A673 (cell line): Measurements from ENCODE around the gene DCAF15. TPM values are rescaled to one million over a fixed set of nuclear protein-coding genes. Genes with fewer than 3 reads are reported as not detected.

Experiments used
- BruUV-seq: library from RNA; stranded (reverse); fragments of 400-500 nt; replicated peaks from 2 replicates; lab custom pipeline; 2021; lab: Mats Ljungman, UMichigan
- CTCF ChIA-PET: fragments of 300-600 bp; sonication (Branson Sonifier 250); formaldehyde crosslinking; loops from one replicate; lab custom pipeline; 2022; ENCODE audit warnings: antibody characterized with exemption; lab: Charles Lee
- POLR2A ChIA-PET: fragments of 300-600 bp; sonication (Branson Sonifier 250); formaldehyde crosslinking; loops from one replicate; lab custom pipeline; 2022; ENCODE audit warnings: antibody characterized with exemption; ENCODE audit not compliant: low non-redundant PET; lab: Charles Lee
- DNase-seq: peaks from one replicate; pipeline ENCODE4 v3.0.0-alpha.2; 2015; ENCODE audit warnings: low spot score
- H3K27ac ChIP-seq: fragments of 200-600 bp; sonication (generic); 2 replicates; pipeline ENCODE4 v1.5.1; 2016; ENCODE audit warnings: mixed run types, low read depth, mild to moderate bottlenecking, mixed read lengths, antibody characterized with exemption, low read length; ENCODE audit not compliant: poor library complexity, severe bottlenecking
- H3K27me3 ChIP-seq: fragments of 200-600 bp; sonication (generic); replicated peaks from 2 replicates; pipeline ENCODE4 v1.6.1; 2017; ENCODE audit warnings: mixed run types, low read depth, mild to moderate bottlenecking, mixed read lengths, antibody characterized with exemption, low read length; ENCODE audit not compliant: insufficient read depth, poor library complexity
- H3K36me3 ChIP-seq: fragments of 200-600 bp; sonication (generic); 2 replicates; pipeline ENCODE4 v1.6.1; 2016; ENCODE audit warnings: mixed run types, mild to moderate bottlenecking, mixed read lengths, antibody characterized with exemption, low read length; ENCODE audit not compliant: insufficient read depth, poor library complexity, severe bottlenecking
- H3K4me1 ChIP-seq: fragments of 200-600 bp; sonication (generic); 2 replicates; pipeline ENCODE4 v1.6.1; 2017; ENCODE audit warnings: mixed run types, mild to moderate bottlenecking, mixed read lengths, antibody characterized with exemption, low read length; ENCODE audit not compliant: insufficient read depth, poor library complexity, severe bottlenecking
- H3K4me3 ChIP-seq: fragments of 200-600 bp; sonication (generic); 2 replicates; pipeline ENCODE4 v1.5.1; 2016; ENCODE audit warnings: low read depth, mixed run types, mild to moderate bottlenecking, mixed read lengths, low read length; ENCODE audit not compliant: poor library complexity, severe bottlenecking
- H3K9me3 ChIP-seq: fragments of 200-600 bp; sonication (generic); 2 replicates; pipeline ENCODE4 v1.6.1; 2016; ENCODE audit warnings: mixed run types, low read depth, mild to moderate bottlenecking, mixed read lengths, antibody characterized with exemption, low read length; ENCODE audit not compliant: poor library complexity, severe bottlenecking
- CTCF ChIP-seq: fragments of 300-800, 200-600 bp; sonication (generic); conservative IDR thresholded peaks from 2 replicates; pipeline ENCODE4 v1.5.1; 2017; ENCODE audit warnings: low read depth, mild to moderate bottlenecking, antibody characterized with exemption, low read length, moderate library complexity, mixed read lengths
- EZH2 ChIP-seq: fragments of 200-600 bp; sonication (generic); IDR thresholded peaks from 2 replicates; pipeline ENCODE4 v1.6.1; 2017; ENCODE audit warnings: borderline replicate concordance, low read depth, mild to moderate bottlenecking, mixed read lengths, antibody characterized with exemption, low read length; ENCODE audit not compliant: poor library complexity, severe bottlenecking
- intact Hi-C: fragments of 100-400 bp; cut with micrococcal nuclease; formaldehyde crosslinking; loops from one replicate; pipeline ENCODE4 v1.10.0; 2022; ENCODE audit not compliant: unreplicated experiment
- total RNA-seq: library from RNA; stranded (reverse); gene quantifications from 2 replicates; pipeline ENCODE4 v1.2.3, GENCODE V29; 2021

Gene DCAF15
- total RNA-seq, 1 experiment from 2014 or later: 65.4 TPM

- no peaks in the 10 kb centered on the region for H3K9me3 ChIP-seq
- BruUV-seq: no TSS peak
- no peak for DNase-seq
- no peak overlapping the region for H3K27ac ChIP-seq
- POLR2A ChIA-PET: no interaction called here
- intact Hi-C loops: no loop called here
- TF ChIP-seq CTCF (no peak), EZH2 (no peak)
- peaks cover 4% of the 10 kb centered on the region for H3K36me3 ChIP-seq
- H3K4me3 ChIP-seq: no peak overlapping the region
- H3K27me3 ChIP-seq: no peaks in the 10 kb centered on the region
- peaks cover 22% of the 10 kb centered on the region for H3K4me1 ChIP-seq
- CTCF ChIA-PET: no interaction called here
Measured at GRCh38 chr19:13975870-13976269, 23.6 kb downstream of the DCAF15 start.

- Histone ChIP-seq H3K27me3 (no peaks in the 10 kb centered on the region), H3K36me3 (peaks cover 4% of the 10 kb centered on the region), H3K4me3 (no peak overlapping the region), H3K9me3 (no peaks in the 10 kb centered on the region), H3K4me1 (peaks cover 22% of the 10 kb centered on the region), H3K27ac (no peak overlapping the region)
- ChIA-PET POLR2A (no interaction called here), CTCF (no interaction called here)
- intact Hi-C loops: no loop called here
- DNase-seq: no peak
- TF ChIP-seq CTCF (no peak), EZH2 (no peak)
- BruUV-seq: no TSS peak
Measured at GRCh38 chr19:13976446-13976845, 24.1 kb downstream of the DCAF15 start.

DNA sequence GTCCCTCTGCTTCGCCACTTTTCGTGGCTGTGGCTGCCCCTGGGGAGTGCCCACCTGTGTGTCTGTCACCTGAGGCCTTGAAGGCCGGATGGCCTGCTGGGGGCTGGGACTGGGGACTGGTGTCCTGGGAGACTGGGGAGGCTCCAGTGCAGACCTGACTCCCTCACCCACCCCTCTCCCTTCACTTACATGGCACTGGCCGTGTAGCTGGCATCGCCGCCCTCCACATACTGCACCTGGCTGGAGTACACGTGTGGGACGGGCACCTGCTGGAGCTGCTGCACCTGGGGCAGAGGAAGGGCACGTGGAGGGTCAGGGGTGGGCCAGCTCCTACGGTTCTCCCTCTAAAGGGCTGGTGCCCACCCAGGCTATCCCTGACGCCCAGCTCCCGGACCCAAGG is 25.5 kb downstream of the DCAF15 start:
- Histone ChIP-seq H3K36me3 (no peaks in the 10 kb centered on the region), H3K27ac (peak overlapping the region; percentile 71), H3K4me1 (peaks cover 22% of the 10 kb centered on the region), H3K27me3 (no peaks in the 10 kb centered on the region), H3K9me3 (no peaks in the 10 kb centered on the region), H3K4me3 (no peak overlapping the region)
- no peak for DNase-seq
- TF ChIP-seq EZH2 (no peak), CTCF (no peak)
- ChIA-PET POLR2A (no interaction called here), CTCF (interaction anchor here (0.6 kb wide), 2 partner anchors 162 to 700 kb away, joined by 5 to 15 read pairs; no protein-coding TSS in a partner anchor)
- BruUV-seq: no TSS peak
- intact Hi-C loops: no loop called here
